ENCODE results near the gene NPIPB2. TPM values are rescaled to one million over a fixed set of nuclear protein-coding genes. Genes with fewer than 3 reads are reported as not detected.

NPIPB2 gene
- polyA plus RNA-seq, 1 experiment = 6.4 TPM

- no peak for DNase-seq (ENCODE audit: low read depth)
- CTCF ChIA-PET = interaction anchor here (1.3 to 1.5 kb wide), 2 partner anchors 11 to 87 kb away, joined by 3 to 4 read pairs; partner anchors contain the start of gene ZC3H7A
These were observed 57.8 kb downstream of the NPIPB2 start for GRCh38 chr16:11884035-11884434.

GRCh38 chr16:11880007-11880406 is 61.8 kb downstream of the NPIPB2 start:
- Histone ChIP-seq H3K36me3 (ENCODE audit: control insufficient read depth, insufficient read depth, low read length) (peaks cover 6% of the 10 kb centered on the region), H3K4me3 (ENCODE audit: low read depth, low read length) (no peak overlapping the region), H3K27me3 (ENCODE audit: control insufficient read depth, insufficient read depth, low read length) (no peaks in the 10 kb centered on the region)
- no peak for DNase-seq (ENCODE audit: low read depth)
- no peak for TF ChIP-seq CTCF (IDR thresholded peaks at IDR 0.05; ENCODE audit: insufficient read depth, low read depth, low read length)
- ChIA-PET POLR2A (no interaction called here), CTCF (interaction anchor here (1.2 kb wide), 1 partner anchor 9 kb away, joined by 3 read pairs; no protein-coding TSS in a partner anchor)

More at GRCh38 chr16:11884035-11884434, 57.8 kb downstream of the NPIPB2 start:
- no peak overlapping the region for H3K4me3 ChIP-seq (ENCODE audit: low read depth, low read length)
- TF ChIP-seq CTCF (IDR thresholded peaks at IDR 0.05; ENCODE audit: insufficient read depth, low read depth, low read length) = no peak
- no peaks in the 10 kb centered on the region for H3K27me3 ChIP-seq (ENCODE audit: control insufficient read depth, insufficient read depth, low read length)
- peaks cover 10% of the 10 kb centered on the region for H3K36me3 ChIP-seq (ENCODE audit: control insufficient read depth, insufficient read depth, low read length)
- POLR2A ChIA-PET = no interaction called here

- no peaks in the 10 kb centered on the region for H3K27me3 ChIP-seq (ENCODE audit: control insufficient read depth, insufficient read depth, low read length)
- CTCF ChIA-PET = no interaction called here
- no peak for DNase-seq (ENCODE audit: low read depth)
- POLR2A ChIA-PET = no interaction called here
- H3K4me3 ChIP-seq (ENCODE audit: low read depth, low read length) = no peak overlapping the region
- H3K36me3 ChIP-seq (ENCODE audit: control insufficient read depth, insufficient read depth, low read length) = peaks cover 6% of the 10 kb centered on the region
- TF ChIP-seq CTCF (IDR thresholded peaks at IDR 0.05; ENCODE audit: insufficient read depth, low read depth, low read length) = no peak
These were observed 64.5 kb downstream of the NPIPB2 start for GRCh38 chr16:11877374-11877773.

Small RNAs within 50 kb of the gene (small RNA-seq; reads per million reads assigned to genes)
- gene AC007216.5 (ENCODE audit: insufficient read length, low read depth, low replicate concordance) (not detected), gene COX6CP1 (ENCODE audit: insufficient read length, low read depth, low replicate concordance) (not detected), gene UBL5P4 (ENCODE audit: insufficient read length, low read depth, low replicate concordance) (not detected)

Other genes starting within 250 kb of the NPIPB2 start
- 41.6 and 45.1 TPM in 2 replicates for gene TXNDC11, start 199.2 kb downstream of the NPIPB2 start, polyA plus RNA-seq (2011; rRNA removed)
- gene ZC3H7A, start 144.8 kb downstream of the NPIPB2 start, polyA plus RNA-seq (2011; rRNA removed) = 30.4 and 54.9 TPM in 2 replicates
- gene RSL1D1, start 90.5 kb downstream of the NPIPB2 start, polyA plus RNA-seq (2011; rRNA removed) = 36.4 and 82.8 TPM in 2 replicates
- gene GSPT1, start 26.1 kb downstream of the NPIPB2 start, polyA plus RNA-seq (2011; rRNA removed) = 39.3 and 92.3 TPM in 2 replicates
- not detected in 2 replicates for gene TNFRSF17, start 23.2 kb upstream of the NPIPB2 start, polyA plus RNA-seq (2011; rRNA removed)
- gene SNX29, start 34.7 kb upstream of the NPIPB2 start, polyA plus RNA-seq (2011; rRNA removed) = 11.5 and 16.6 TPM in 2 replicates